Uterus (tissue), 2 donors: ENCODE measurements around the gene HS3ST4.

Source experiments
- POLR2A ChIP-seq, 2 donors: fragments of 450-650 bp; IDR thresholded peaks; one replicate each; pipeline ENCODE4 v1.6.1; 2016; ENCODE audit warnings: antibody characterized with exemption in 2 of 2, mild to moderate bottlenecking in 1 of 2, moderate library complexity in 1 of 2
- TF ChIP-seq, protein P1 (sequence below), 4 experiments: fragments of 200-600 bp in 2 of 4; fragments of 450-650 bp in 2 of 4; sonication (generic) in 2 of 4; IDR thresholded peaks; one replicate each; pipeline ENCODE4 v1.5.1; 2016 to 2019; ENCODE audit warnings: antibody characterized with exemption in 4 of 4, mild to moderate bottlenecking in 2 of 4, moderate library complexity in 1 of 4

DNA sequence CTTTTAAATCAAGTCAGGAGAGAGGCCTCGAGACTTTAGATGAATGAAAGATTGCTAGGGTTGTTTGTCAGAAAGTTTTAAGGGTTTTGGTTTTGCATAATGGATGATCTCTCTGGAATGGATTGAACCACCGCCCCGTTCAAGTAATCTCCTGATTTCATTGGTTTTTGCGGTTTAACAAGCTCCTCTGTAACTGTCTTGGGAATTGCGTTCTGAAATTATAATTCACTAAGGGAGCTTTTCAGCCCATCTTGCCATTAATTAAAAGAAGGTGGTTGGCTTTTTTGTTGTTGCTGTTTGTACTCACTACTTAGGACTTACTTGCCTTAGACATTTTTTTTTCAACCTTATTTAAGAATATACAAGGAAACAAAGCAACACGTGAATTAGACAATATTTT is 8.8 kb downstream of the HS3ST4 start:
- TF ChIP-seq, protein P1, sequence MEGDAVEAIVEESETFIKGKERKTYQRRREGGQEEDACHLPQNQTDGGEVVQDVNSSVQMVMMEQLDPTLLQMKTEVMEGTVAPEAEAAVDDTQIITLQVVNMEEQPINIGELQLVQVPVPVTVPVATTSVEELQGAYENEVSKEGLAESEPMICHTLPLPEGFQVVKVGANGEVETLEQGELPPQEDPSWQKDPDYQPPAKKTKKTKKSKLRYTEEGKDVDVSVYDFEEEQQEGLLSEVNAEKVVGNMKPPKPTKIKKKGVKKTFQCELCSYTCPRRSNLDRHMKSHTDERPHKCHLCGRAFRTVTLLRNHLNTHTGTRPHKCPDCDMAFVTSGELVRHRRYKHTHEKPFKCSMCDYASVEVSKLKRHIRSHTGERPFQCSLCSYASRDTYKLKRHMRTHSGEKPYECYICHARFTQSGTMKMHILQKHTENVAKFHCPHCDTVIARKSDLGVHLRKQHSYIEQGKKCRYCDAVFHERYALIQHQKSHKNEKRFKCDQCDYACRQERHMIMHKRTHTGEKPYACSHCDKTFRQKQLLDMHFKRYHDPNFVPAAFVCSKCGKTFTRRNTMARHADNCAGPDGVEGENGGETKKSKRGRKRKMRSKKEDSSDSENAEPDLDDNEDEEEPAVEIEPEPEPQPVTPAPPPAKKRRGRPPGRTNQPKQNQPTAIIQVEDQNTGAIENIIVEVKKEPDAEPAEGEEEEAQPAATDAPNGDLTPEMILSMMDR (IDR thresholded peaks at IDR 0.05), result no peak
- no peak for TF ChIP-seq POLR2A (IDR thresholded peaks at IDR 0.05)
